Keratinocyte (primary cell): ENCODE measurements around the gene NDUFB8. TPM values are rescaled to one million over a fixed set of nuclear protein-coding genes. Genes with fewer than 3 reads are reported as not detected.
"Not testable (repeated sequence)": the region's sequence is repeated elsewhere in the genome, so short reads cannot be mapped to it uniquely, and the experiment has no call there.

Experiments
- DNase-seq: peaks from one replicate; pipeline ENCODE4 v3.0.0-alpha.2; 2011; ENCODE audit warnings: low read depth, missing footprints, low spot score
- FAIRE-seq: peaks from 2 replicates; lab custom pipeline; 2011; peaks lifted over from hg19 to GRCh38; lab: Jason Lieb, UNC
- H2AFZ ChIP-seq: 2 replicates; pipeline ENCODE4 v1.6.0; 2012; ENCODE audit warnings: low read length, control low read depth, inconsistent platforms; ENCODE audit not compliant: control insufficient read depth
- H3K27ac ChIP-seq: 2 replicates; pipeline ENCODE4 v1.5.1; 2011; ENCODE audit warnings: low read length; ENCODE audit not compliant: control insufficient read depth, insufficient read depth
- H3K27me3 ChIP-seq: 3 replicates; pipeline ENCODE4 v1.6.0; 2011; ENCODE audit warnings: low read length; ENCODE audit not compliant: control insufficient read depth, insufficient read depth; ENCODE audit errors: extremely low read depth
- H3K36me3 ChIP-seq, 2 experiments: 2 replicates in 1 of 2; 3 replicates in 1 of 2; pipeline ENCODE4 v1.5.1; 2011; ENCODE audit warnings: low read length in 2 of 2, mild to moderate bottlenecking in 1 of 2; ENCODE audit not compliant: control insufficient read depth in 2 of 2, insufficient read depth in 2 of 2; ENCODE audit errors: extremely low read depth in 1 of 2
- H3K4me1 ChIP-seq: 3 replicates; pipeline ENCODE4 v1.5.1; 2011; ENCODE audit warnings: low read length; ENCODE audit not compliant: control insufficient read depth, insufficient read depth; ENCODE audit errors: extremely low read depth
- H3K4me2 ChIP-seq: 3 replicates; pipeline ENCODE4 v1.6.0; 2011; ENCODE audit warnings: low read depth, low read length; ENCODE audit not compliant: control insufficient read depth, insufficient read depth; ENCODE audit errors: extremely low read depth
- H3K4me3 ChIP-seq, 3 experiments: fragments of 200-600 bp in 1 of 3; sonication (generic) in 1 of 3; 2 replicates in 2 of 3; 3 replicates in 1 of 3; pipeline ENCODE4 v1.5.1; 2011 to 2016; ENCODE audit warnings: low read length in 3 of 3, mild to moderate bottlenecking in 3 of 3, control low read depth in 2 of 3, inconsistent platforms in 1 of 3, low read depth in 1 of 3, mixed read lengths in 1 of 3, mixed run types in 1 of 3, moderate library complexity in 1 of 3; ENCODE audit not compliant: control insufficient read depth in 2 of 3, insufficient read depth in 2 of 3; ENCODE audit errors: extremely low read depth in 1 of 3
- H3K79me2 ChIP-seq: 2 replicates; pipeline ENCODE4 v1.6.0; 2012; ENCODE audit warnings: low read length; ENCODE audit not compliant: control insufficient read depth, insufficient read depth
- H3K9ac ChIP-seq: 3 replicates; pipeline ENCODE4 v1.6.0; 2011; ENCODE audit warnings: low read length; ENCODE audit not compliant: control insufficient read depth, insufficient read depth; ENCODE audit errors: extremely low read depth
- H3K9me1 ChIP-seq: 3 replicates; pipeline ENCODE4 v1.6.0; 2011; ENCODE audit warnings: low read length; ENCODE audit not compliant: control insufficient read depth, insufficient read depth; ENCODE audit errors: extremely low read depth
- H3K9me3 ChIP-seq: 2 replicates; pipeline ENCODE4 v1.5.1; 2012; ENCODE audit warnings: low read depth, low read length; ENCODE audit not compliant: control insufficient read depth
- H4K20me1 ChIP-seq: 3 replicates; pipeline ENCODE4 v1.6.0; 2011; ENCODE audit warnings: low read length; ENCODE audit not compliant: control insufficient read depth, insufficient read depth; ENCODE audit errors: extremely low read depth
- CTCF ChIP-seq, 3 experiments: IDR thresholded peaks in 1 of 3; conservative IDR thresholded peaks in 1 of 3; optimal IDR thresholded peaks in 1 of 3; 2 replicates in 2 of 3; 3 replicates in 1 of 3; pipeline versions ENCODE3 to v1.5.1; 2011; ENCODE audit warnings: low read length in 3 of 3, mild to moderate bottlenecking in 3 of 3, moderate library complexity in 2 of 3, control low read depth in 1 of 3, inconsistent platforms in 1 of 3; ENCODE audit not compliant: insufficient read depth in 2 of 3; ENCODE audit errors: extremely low read depth in 1 of 3
- EZH2 ChIP-seq: IDR thresholded peaks from one replicate; pipeline ENCODE4 v1.6.1; 2012; ENCODE audit warnings: inconsistent platforms, mild to moderate bottlenecking, low read length, moderate library complexity
- dilution Hi-C: fragments of 300-500 bp; cut with MboI; formaldehyde crosslinking; loops from one replicate; pipeline ENCODE4 v1.7.0; 2020; ENCODE audit warnings: low sequenced_read_pairs; ENCODE audit not compliant: extremely low pct_ligation_motif_present
- polyA plus RNA-seq, 5 experiments: library from polyadenylated mRNA; depleted of rRNA in 3 of 5; stranded (reverse) in 3 of 5; stranded (forward) in 1 of 5; unstranded in 1 of 5; fragments of >200 nt; gene quantifications; 1 replicate in 1 of 5; 2 replicates in 3 of 5; 3 replicates in 1 of 5; pipeline versions ENCODE4 v1.2.1 to v1.2.3, GENCODE V29; 2011 to 2012; ENCODE audit warnings: missing spikeins in 2 of 5, low read depth in 1 of 5, low replicate concordance in 1 of 5

The NDUFB8 gene
- polyA plus RNA-seq, 1 donor (not counting 4 experiments of a cell fraction or from before 2014, with no cell fraction given), result 178 TPM

DNA sequence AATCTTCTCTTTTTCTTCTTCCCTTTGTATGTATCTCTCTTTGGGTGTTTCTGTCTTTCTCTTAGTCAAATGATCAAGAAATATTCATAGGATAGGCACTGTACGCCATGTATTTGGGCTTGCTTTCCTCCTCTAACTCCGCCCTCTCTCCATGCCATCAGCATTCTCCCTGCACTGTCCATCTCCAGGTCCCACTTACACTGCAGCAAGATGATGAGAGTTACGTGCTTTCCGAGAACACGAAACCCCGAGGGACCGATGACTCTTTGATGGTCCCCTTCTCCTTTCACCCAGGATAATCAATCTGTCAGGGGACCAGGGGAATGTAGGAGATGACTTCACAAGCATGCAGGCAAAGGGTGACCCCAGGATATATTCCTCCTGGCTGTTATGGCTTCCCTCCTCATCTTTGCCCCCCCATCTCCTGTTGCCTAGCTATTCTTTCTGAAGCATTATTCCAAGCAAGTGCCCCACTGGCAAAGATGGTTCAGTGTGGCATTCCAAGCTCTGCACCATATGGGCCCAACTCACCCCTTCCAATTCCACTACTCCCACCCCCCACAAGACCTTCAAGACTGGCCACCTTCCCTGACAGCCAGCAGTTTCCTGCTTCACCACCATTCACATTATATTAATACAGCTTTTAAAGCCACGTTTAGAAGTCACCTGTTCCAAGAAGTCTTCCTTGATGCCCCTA is 46.1 kb upstream of the NDUFB8 start:
- no peak overlapping the region for H3K9ac ChIP-seq
- FAIRE-seq, result no peak
- peaks cover 15% of the 10 kb centered on the region for H3K27me3 ChIP-seq
- no peaks in the 10 kb centered on the region for H3K9me3 ChIP-seq
- H3K4me2 ChIP-seq, result no peak overlapping the region
- H4K20me1 ChIP-seq, result no peaks in the 10 kb centered on the region
- no peak overlapping the region for H2AFZ ChIP-seq
- no peaks in the 10 kb centered on the region for H3K4me1 ChIP-seq
- TF ChIP-seq CTCF (optimal IDR thresholded peaks at IDR 0.05 in 1 of 3, IDR thresholded peaks at IDR 0.05 in 1 of 3, conservative IDR thresholded peaks at IDR 0.05 in 1 of 3; ENCODE audit: extremely low read depth in 1 of 3, insufficient read depth in 2 of 3, low read length in 3 of 3), result no peak
- no peak for TF ChIP-seq EZH2
- no peak overlapping the region for H3K27ac ChIP-seq
- H3K79me2 ChIP-seq, result no peaks in the 10 kb centered on the region
- H3K9me1 ChIP-seq, result peaks cover 2% of the 10 kb centered on the region
- H3K4me3 ChIP-seq, result no peak overlapping the region
- H3K36me3 ChIP-seq, result no peaks in the 10 kb centered on the region
- dilution Hi-C loops, result no loop called here
- no peak for DNase-seq

DNA sequence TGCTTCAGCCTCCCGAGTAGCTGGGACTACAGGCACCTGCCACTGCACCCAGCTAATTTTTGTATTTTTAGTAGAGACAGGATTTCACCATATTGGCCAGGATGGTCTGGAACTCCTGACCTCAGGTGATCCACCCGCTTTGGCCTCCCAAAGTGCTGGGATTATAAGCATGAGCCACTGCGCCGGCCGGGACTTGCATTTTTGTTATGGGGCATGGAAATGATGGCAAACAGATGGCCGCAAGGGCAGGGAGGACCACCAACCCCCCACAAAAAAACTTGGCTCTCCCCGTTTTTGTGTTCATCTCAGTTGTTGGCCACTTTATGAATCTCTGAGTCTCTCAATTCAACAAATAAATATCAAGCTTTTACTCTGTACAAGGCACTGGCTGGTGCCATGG is 45.5 kb upstream of the NDUFB8 start:
- H3K36me3 ChIP-seq, H3K9me1 ChIP-seq, H3K9me3 ChIP-seq, H4K20me1 ChIP-seq, DNase-seq, dilution Hi-C loops, H3K4me1 ChIP-seq, H3K9ac ChIP-seq, H3K27ac ChIP-seq, H2AFZ ChIP-seq, FAIRE-seq, H3K4me3 ChIP-seq, H3K79me2 ChIP-seq, H3K4me2 ChIP-seq: not testable (repeated sequence)
- H3K27me3 ChIP-seq, result peaks cover 21% of the 10 kb centered on the region
